Measurements from ENCODE around the gene TLR10.

TLR10 gene

GRCh38 chr4:38728631-38729141 is 54.1 kb downstream of the TLR10 start:
- DNase-seq, result peak; percentile 53

- DNase-seq, result no peak
These were observed 58.3 kb downstream of the TLR10 start for GRCh38 chr4:38724475-38724808.

- DNase-seq, result no peak
These were observed 58.9 kb downstream of the TLR10 start for GRCh38 chr4:38723726-38724474.

- no peak for DNase-seq
These were observed 59.7 kb downstream of the TLR10 start for GRCh38 chr4:38723114-38723513.
